ENCODE measurements around the gene MAP3K6. TPM values are rescaled to one million over a fixed set of nuclear protein-coding genes. Genes with fewer than 3 reads are reported as not detected.

The MAP3K6 gene
- total and polyA plus RNA-seq, 2 of the 13 experiments (the other 11 are each of a cell fraction or from before 2014, with no cell fraction given), result 2.7 to 3.2 TPM

- H3K27me3 ChIP-seq (ENCODE audit: control insufficient read depth in 1 of 2, insufficient read depth in 2 of 2, low read length in 2 of 2), result peaks cover 0 to 19% of the 10 kb centered on the region in 2 experiments; a peak in 2 of 5 replicates
- no peaks in the 10 kb centered on the region for H3K9me3 ChIP-seq (ENCODE audit: low read length)
- ChIA-PET CTCF (ENCODE audit: low intra/inter-chr PET ratio, low total read pairs) (no interaction called here), POLR2A (interaction anchor here (0.7 kb wide), 1 partner anchor 53 kb away, joined by 4 read pairs; no protein-coding TSS in a partner anchor)
- peaks cover 13% of the 10 kb centered on the region for H3K79me2 ChIP-seq (ENCODE audit: insufficient read depth, low read length)
- no peak overlapping the region for H3K4me2 ChIP-seq (ENCODE audit: low read depth, low read length)
- ATAC-seq (no peak), FAIRE-seq (no peak), DNase-seq (ENCODE audit: low spot score) (no peak)
- no peaks in the 10 kb centered on the region for H3K36me3 ChIP-seq (replicated peaks in 1 of 2; ENCODE audit: control insufficient read depth in 1 of 2, insufficient read depth in 2 of 2, low read length in 2 of 2)
- in situ Hi-C loops (cut with HindIII; ENCODE audit: extremely low pct_ligation_motif_present, low pct_unique_long_range_greater_than_20kb), result no loop called here
- no TSS peak for BruUV-seq (replicated peaks)
- intact Hi-C loops (cut with micrococcal nuclease; ENCODE audit: unreplicated experiment), result no loop called here
- no peak overlapping the region for H3K4me3 ChIP-seq (replicated peaks in 1 of 3; ENCODE audit: insufficient read depth in 1 of 3, low read depth in 2 of 3, low read length in 3 of 3)
- H3K27ac ChIP-seq (ENCODE audit: extremely low read length, insufficient read depth, low read length), result no peak overlapping the region
- 88% methylated on average over 1 of the region's 1 CpG for WGBS (ENCODE audit: low lambda C conversion rate)
- no peak for TF ChIP-seq TMF1 (CRISPR knock-in tag; IDR thresholded peaks at IDR 0.05; ENCODE audit: low read depth)
- no peak for TF ChIP-seq ZBTB1 (CRISPR knock-in tag; IDR thresholded peaks at IDR 0.05; ENCODE audit: borderline replicate concordance)
- TF ChIP-seq, protein P1, sequence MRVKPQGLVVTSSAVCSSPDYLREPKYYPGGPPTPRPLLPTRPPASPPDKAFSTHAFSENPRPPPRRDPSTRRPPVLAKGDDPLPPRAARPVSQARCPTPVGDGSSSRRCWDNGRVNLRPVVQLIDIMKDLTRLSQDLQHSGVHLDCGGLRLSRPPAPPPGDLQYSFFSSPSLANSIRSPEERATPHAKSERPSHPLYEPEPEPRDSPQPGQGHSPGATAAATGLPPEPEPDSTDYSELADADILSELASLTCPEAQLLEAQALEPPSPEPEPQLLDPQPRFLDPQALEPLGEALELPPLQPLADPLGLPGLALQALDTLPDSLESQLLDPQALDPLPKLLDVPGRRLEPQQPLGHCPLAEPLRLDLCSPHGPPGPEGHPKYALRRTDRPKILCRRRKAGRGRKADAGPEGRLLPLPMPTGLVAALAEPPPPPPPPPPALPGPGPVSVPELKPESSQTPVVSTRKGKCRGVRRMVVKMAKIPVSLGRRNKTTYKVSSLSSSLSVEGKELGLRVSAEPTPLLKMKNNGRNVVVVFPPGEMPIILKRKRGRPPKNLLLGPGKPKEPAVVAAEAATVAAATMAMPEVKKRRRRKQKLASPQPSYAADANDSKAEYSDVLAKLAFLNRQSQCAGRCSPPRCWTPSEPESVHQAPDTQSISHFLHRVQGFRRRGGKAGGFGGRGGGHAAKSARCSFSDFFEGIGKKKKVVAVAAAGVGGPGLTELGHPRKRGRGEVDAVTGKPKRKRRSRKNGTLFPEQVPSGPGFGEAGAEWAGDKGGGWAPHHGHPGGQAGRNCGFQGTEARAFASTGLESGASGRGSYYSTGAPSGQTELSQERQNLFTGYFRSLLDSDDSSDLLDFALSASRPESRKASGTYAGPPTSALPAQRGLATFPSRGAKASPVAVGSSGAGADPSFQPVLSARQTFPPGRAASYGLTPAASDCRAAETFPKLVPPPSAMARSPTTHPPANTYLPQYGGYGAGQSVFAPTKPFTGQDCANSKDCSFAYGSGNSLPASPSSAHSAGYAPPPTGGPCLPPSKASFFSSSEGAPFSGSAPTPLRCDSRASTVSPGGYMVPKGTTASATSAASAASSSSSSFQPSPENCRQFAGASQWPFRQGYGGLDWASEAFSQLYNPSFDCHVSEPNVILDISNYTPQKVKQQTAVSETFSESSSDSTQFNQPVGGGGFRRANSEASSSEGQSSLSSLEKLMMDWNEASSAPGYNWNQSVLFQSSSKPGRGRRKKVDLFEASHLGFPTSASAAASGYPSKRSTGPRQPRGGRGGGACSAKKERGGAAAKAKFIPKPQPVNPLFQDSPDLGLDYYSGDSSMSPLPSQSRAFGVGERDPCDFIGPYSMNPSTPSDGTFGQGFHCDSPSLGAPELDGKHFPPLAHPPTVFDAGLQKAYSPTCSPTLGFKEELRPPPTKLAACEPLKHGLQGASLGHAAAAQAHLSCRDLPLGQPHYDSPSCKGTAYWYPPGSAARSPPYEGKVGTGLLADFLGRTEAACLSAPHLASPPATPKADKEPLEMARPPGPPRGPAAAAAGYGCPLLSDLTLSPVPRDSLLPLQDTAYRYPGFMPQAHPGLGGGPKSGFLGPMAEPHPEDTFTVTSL (CRISPR knock-in tag; IDR thresholded peaks at IDR 0.05; ENCODE audit: borderline replicate concordance), result no peak
- no peak for TF ChIP-seq E2F5 (CRISPR knock-in tag; conservative IDR thresholded peaks at IDR 0.05)
- no peak for TF ChIP-seq AGO1 (IDR thresholded peaks at IDR 0.05; ENCODE audit: low read depth, low read length, poor library complexity, severe bottlenecking)
- no peak for TF ChIP-seq ATRX (CRISPR knock-in tag; IDR thresholded peaks at IDR 0.05; ENCODE audit: borderline replicate concordance)
- TF ChIP-seq NKX3-1 (CRISPR knock-in tag; IDR thresholded peaks at IDR 0.05), result no peak
- no peak for TF ChIP-seq PHB2 (IDR thresholded peaks at IDR 0.05; ENCODE audit: partially characterized antibody)
- TF ChIP-seq ZMAT3 (CRISPR knock-in tag; conservative IDR thresholded peaks at IDR 0.05), result no peak
- no peak for TF ChIP-seq POLR2AphosphoS5 (IDR thresholded peaks at IDR 0.05; ENCODE audit: low read depth, low read length)
- no peak for TF ChIP-seq ZNF431 (CRISPR knock-in tag; IDR thresholded peaks at IDR 0.05; ENCODE audit: borderline replicate concordance, low read depth)
- TF ChIP-seq ZNF335 (CRISPR knock-in tag; IDR thresholded peaks at IDR 0.05), result no peak
- TF ChIP-seq BRCA1 (CRISPR knock-in tag; IDR thresholded peaks at IDR 0.05), result no peak
- no peak for TF ChIP-seq ZNF674 (CRISPR knock-in tag; IDR thresholded peaks at IDR 0.05; ENCODE audit: low read depth)
- H3K4me1 ChIP-seq (ENCODE audit: insufficient read depth, low read length), result peaks cover 28% of the 10 kb centered on the region
- no peak overlapping the region for H2AFZ ChIP-seq (ENCODE audit: low read length)
- H4K20me1 ChIP-seq (ENCODE audit: insufficient read depth, low read length), result no peaks in the 10 kb centered on the region
- no peak overlapping the region for H3K9ac ChIP-seq (ENCODE audit: insufficient read depth, low read depth, low read length)
These were observed 48.2 kb downstream of the MAP3K6 start for GRCh38 chr1:27318596-27318995.
